IPS-NIHi11 (cell line): ENCODE data around the gene CRISPLD2.

Source experiments
- DNase-seq: peaks from one replicate; pipeline ENCODE4 v3.0.0; 2012; ENCODE audit warnings: mixed read lengths, low spot score

The CRISPLD2 gene

GRCh38 chr16:84819644-84820304, at the start of gene CRISPLD2:
CRISPLD2 (plus strand) TSS chr16:84819985; CDS start chr16:84838496, 18,511 bp downstream.
- peak; percentile 100 for DNase-seq

- DNase-seq, result no peak
Observed at GRCh38 chr16:84773312-84773711, 46.5 kb upstream of the CRISPLD2 start.

- DNase-seq, result no peak
Observed at GRCh38 chr16:84774810-84775209, 45.0 kb upstream of the CRISPLD2 start.

GRCh38 chr16:84775262-84775810, 44.4 kb upstream of the CRISPLD2 start:
- no peak for DNase-seq

GRCh38 chr16:84777435-84777834, 42.4 kb upstream of the CRISPLD2 start:
- DNase-seq, result no peak

- DNase-seq, result no peak
Observed at GRCh38 chr16:84778720-84779119, 41.1 kb upstream of the CRISPLD2 start.

- no peak for DNase-seq
Observed at GRCh38 chr16:84780063-84780462, 39.7 kb upstream of the CRISPLD2 start.

GRCh38 chr16:84780544-84781376, 39.0 kb upstream of the CRISPLD2 start:
- no peak for DNase-seq

- no peak for DNase-seq
Observed at GRCh38 chr16:84782846-84783245, 36.9 kb upstream of the CRISPLD2 start.

- DNase-seq, result peak; percentile 52
Observed at GRCh38 chr16:84785843-84786581, 33.8 kb upstream of the CRISPLD2 start.

- peak; percentile 54 for DNase-seq
Observed at GRCh38 chr16:84786605-84787262, 33.1 kb upstream of the CRISPLD2 start.

- DNase-seq, result no peak
Observed at GRCh38 chr16:84787263-84787622, 32.5 kb upstream of the CRISPLD2 start.

GRCh38 chr16:84788920-84789391, 30.8 kb upstream of the CRISPLD2 start:
- DNase-seq, result no peak

GRCh38 chr16:84789431-84789830, 30.4 kb upstream of the CRISPLD2 start:
- DNase-seq, result no peak

- no peak for DNase-seq
Observed at GRCh38 chr16:84790301-84790700, 29.5 kb upstream of the CRISPLD2 start.

- DNase-seq, result no peak
Observed at GRCh38 chr16:84791088-84791487, 28.7 kb upstream of the CRISPLD2 start.

GRCh38 chr16:84791501-84791900, 28.3 kb upstream of the CRISPLD2 start:
- DNase-seq, result no peak

- DNase-seq, result no peak
Observed at GRCh38 chr16:84794186-84794585, 25.6 kb upstream of the CRISPLD2 start.

GRCh38 chr16:84794626-84795025, 25.2 kb upstream of the CRISPLD2 start:
- no peak for DNase-seq

GRCh38 chr16:84795329-84796053, 24.3 kb upstream of the CRISPLD2 start:
- no peak for DNase-seq
